ELF-1 (cell line): Measurements from ENCODE around the gene PMPCA.
"Not testable (repeated sequence)": the region's sequence is repeated elsewhere in the genome, so short reads cannot be mapped to it uniquely, and the experiment has no call there.

ENCODE experiments used
- DNase-seq: peaks from one replicate; pipeline ENCODE4 v3.0.0-alpha.2; 2016; ENCODE audit warnings: low read depth, low spot score

PMPCA gene

DNA sequence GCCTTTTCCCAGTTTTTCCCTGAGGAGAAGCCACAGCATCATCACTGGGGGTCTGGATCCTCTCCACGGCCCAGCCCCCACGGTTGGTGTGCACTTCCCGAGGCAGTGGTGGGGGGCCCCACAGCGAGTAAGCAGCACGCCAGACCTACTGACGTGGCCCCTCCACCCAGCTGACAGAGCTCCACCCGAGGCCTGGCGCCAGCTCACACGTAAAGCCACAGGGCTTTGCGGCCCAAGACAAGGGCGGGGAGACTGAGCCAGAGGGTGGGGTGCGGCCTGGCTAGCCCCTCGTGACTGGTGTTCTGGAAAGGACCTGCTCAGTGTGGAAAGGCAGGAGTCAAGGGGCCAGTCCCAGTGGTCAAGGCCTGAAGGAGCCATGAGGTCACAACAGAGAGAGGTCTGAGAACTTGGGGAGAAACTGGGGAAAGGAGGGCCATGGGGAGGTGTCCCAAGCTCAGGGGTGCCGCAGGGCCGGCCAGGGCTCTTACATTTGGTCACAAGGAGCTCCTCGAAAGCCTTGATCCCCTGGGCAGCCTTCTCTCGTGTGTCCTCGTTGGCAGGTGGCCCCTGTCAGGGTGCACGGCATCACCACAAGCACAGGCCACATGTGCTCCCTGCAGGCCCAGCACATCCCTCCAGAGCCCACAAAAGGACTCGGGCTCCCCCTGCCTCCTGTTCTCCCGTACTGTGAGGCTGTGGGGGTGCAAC lies 16.0 kb upstream of the PMPCA start:
- no peak for DNase-seq

DNA sequence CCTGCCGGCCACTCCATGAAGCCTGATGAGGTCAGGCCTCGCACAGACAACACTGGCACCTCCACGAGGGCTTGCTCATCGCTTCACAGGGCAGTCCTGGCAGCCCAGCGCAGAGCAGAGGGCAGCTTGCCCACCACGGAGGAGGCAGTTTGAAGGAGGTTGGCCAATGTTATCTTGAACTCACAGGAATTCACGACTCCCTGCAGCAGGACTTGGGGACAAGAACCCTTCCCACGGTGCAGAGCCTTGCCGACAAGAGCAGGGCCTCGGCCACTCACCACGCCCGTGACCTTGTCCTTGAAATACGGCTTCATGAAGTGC lies 15.5 kb upstream of the PMPCA start:
- no peak for DNase-seq

DNA sequence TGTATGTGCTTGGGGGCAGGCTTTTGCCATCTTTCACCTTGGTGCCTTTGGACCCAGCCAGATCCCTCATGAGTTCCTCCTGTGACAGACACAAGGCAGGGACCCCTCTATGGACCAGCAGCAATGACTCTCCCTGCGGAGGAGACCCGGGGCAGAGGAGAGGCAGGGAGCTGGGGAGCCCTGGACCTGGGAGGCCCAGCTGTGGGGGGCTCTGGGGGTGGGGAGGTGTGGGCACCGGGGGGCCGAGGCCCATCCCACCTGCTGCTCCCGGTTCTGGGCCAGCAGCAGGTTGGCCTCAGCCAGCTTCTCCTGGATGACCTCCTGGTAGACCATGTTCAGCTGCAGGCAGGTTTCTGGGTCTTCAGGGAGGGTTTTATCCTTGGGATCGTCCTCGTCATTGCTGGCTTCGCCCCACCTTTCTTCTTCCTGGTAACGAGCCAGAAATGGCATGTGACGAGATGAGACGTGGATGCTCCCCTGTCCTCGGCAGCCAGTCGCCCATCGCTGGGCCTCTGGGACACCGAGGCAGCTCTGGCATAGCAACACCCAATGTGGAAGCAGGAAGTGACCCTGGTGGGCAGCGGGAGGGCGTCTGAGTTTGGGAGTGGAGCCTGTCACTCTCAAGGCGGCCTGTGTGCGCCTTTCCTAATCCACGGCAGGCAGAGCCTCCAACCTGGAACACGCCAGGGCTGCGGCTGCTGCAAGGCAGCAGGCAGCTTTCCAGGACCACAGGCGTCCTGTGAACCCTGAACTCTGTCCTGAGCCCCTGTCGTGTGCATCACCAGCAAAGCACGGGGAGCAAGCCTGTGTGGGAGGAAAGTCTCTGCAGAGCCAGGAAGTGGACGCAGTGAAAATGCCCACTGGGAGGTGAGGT lies 14.9 kb upstream of the PMPCA start:
- DNase-seq: no peak

- no peak for DNase-seq
Measured at GRCh38 chr9:136396219-136396515, 14.3 kb upstream of the PMPCA start.

DNA sequence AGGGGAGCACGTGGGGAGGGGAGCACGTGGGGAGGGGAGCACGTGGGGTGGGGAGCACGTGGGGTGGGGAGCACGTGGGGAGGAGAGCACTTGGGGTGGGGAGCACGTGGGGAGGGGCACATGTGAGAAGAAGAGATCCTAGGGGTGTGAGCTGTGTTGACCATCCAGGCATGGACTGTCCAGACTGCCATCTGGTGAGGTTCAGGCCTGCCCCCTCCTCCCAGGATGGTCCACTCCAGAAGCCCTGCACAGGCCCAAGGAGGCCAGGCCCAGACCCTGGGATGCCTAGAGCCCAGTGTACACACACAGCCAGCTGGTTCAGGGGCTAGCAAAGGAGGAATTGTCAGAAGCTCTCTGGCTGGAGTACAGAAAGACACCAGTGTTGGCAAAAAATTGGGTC lies 12.8 kb upstream of the PMPCA start:
- no peak for DNase-seq

DNA sequence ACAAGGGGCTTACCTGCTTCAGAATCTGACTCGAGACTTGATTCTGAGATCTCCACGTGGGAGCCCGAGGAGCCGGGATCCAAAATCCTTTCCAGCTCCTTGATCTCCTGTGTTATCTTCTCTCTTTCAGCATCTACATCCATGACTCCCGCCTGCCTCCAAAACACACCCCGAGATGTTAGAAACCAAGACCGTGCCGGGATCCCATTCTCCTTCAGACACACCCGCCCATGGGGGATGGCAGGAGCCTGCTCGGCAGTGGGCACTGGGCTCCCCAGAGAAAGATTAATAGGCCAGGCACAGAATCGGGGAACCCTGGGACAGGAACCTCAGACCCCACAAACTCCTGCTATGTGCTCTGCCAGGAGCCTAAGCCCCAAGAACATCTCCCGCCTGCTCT lies 12.2 kb upstream of the PMPCA start:
- DNase-seq: no peak

GRCh38 chr9:136399176-136400037 lies 11.1 kb upstream of the PMPCA start:
- DNase-seq: peak; percentile 31

DNA sequence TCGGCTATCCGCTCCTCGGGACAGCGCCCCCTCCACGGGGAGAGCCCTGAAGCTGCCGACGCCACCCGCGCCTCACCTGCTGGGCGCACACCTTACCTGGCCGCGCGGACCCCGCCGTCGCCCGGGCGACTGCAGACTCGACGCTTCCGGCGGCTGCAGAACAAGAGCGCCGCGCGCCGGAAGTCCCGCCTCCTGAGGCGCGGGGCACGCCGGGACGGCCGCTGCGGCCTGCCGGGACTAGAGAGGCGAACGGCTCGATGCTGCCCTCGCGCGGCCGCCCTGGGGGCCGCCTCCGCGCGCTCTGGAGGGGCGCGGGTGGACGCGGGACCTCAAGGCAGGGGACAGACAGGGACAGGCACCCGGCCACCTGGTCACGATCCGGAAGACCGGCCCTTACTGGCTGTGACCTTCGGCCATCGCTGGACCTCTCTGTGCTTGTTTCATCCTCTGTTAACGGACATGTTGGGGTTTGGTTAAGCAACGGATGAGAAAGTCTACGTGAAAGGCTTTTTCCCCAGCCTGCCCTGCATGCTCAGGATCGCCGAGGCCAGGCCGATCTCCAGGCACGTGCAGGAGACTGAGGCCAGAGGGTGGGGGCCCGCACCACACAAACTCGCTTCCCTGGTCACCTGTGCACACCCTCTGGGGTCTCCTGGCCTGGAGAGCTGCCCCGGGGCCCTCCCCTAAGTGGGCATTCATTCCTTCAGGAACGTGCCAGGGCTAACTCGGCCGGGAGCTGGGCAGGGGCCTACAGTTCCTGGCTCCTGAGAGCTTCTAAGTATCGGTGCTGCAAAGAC lies 10.2 kb upstream of the PMPCA start, which contains the start of gene SNAPC4:
Gene SNAPC4, minus strand, starts transcription at position 133 of the 797 bp plus-strand sequence. CDS start 1,742 bp downstream, outside the sequence.
- DNase-seq: peak; percentile 94

DNA sequence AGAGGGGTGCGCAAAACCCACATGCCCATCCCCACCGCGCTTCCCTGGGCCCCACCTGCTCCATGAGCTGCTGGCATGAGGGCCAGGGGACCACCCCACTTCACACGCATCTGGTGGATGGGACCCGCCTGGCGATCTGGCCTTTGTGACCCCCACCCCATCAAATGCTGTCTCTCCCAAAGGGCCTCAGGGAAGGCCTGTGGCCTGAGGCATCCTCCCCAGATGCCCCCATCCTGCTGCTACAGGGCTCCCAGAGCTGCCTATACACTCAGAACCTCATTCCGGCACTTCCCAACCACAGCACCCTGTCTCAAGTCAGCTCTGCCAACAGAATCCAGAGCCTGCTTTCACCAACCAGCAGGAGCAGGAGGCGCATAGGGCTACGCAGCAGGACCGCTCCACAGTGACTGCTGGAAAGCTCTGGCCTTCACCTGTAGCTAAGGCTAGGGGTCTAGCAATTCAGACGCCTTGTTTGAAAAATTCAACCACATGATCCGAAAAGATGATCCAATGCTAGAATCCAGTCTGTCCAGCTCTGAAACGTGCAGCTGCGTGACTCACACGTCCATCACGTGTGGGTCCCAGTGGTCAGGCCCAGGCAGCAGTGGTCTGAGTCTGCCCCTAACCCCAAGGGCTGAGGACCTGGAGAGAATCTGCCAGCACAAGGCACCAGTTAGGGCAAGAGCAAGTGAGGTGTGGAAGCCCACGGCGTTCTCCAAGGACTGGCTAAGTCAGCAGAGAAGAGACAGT lies 9.1 kb upstream of the PMPCA start:
- DNase-seq: no peak

GRCh38 chr9:136402067-136402466 lies 8.4 kb upstream of the PMPCA start:
- peak; percentile 14 for DNase-seq

DNA sequence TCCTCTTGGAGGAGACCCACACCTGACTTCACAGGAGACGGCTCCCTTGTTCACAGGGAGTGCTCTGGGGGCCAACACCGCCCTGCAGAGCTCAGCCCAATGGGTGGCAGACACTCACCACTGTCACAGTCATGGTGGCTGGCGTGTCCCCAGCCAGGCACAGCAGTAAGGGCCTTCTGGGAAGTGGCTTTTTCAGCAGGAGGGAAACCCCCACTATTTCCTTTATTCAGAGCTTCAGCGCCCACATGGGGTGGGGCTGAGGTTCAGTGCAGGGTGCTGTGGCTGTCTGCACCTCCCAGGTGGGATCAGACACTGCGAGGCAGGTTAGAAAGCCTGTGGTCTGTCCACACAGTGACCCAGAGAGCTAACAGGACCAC lies 6.9 kb upstream of the PMPCA start:
- no peak for DNase-seq

DNA sequence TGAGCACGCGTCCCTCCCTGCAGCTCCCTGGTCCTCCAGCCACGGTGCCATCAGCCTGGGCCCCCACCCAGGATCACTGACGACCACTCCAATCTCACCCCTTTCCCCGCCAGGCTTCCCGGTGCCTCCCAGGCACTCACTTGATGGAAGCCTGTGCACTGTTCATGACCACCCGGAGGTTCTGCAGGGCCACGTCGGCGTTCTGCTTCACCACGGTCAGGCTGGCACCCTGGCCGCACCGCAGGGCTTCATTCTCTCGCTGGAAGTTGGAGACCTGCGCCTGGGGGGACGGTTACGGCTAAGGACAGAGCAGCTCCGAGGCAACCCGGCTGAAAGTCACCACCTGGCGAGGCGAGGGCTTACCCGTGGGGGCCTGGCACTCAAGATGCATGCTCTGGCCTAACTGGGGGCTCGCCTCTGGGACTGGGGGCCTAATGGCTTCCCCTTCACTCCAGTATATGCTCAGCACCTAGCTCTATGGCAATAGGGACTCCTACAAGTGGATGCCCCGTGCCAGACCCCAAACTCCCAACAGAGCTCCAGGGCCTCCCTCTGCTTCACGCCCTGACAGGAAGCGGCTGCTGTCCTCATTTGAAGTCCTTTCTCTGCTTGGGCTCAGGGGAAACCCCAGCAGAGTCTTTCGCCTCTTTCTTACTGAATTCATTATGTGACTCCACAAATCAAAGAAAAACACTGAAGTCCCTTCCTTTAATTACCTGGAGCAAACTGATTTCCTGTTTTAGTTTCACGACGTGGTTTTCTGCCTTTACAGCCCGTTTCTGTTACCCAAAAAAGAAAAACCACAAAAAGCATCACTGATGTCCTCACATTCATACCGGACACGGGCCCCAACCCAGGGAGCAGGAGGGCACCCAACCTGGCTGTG lies 6.3 kb upstream of the PMPCA start:
- DNase-seq: no peak

DNA sequence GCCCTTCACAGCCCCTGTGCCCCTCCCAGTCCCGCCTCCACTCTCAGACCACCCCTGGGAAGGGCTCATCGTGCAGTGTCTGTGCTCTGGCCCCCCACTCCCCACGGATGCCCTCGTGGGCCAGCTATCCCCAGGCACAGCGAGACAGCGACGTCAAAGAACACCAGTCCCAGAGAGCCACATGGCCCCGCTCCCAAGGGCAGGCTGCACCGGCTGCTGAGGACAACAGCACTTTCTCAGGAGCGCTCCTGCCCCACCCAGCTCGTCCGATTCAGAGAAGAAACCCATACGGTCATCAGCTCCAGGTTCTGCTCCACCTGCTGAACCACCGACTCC lies 5.7 kb upstream of the PMPCA start:
- no peak for DNase-seq

DNA sequence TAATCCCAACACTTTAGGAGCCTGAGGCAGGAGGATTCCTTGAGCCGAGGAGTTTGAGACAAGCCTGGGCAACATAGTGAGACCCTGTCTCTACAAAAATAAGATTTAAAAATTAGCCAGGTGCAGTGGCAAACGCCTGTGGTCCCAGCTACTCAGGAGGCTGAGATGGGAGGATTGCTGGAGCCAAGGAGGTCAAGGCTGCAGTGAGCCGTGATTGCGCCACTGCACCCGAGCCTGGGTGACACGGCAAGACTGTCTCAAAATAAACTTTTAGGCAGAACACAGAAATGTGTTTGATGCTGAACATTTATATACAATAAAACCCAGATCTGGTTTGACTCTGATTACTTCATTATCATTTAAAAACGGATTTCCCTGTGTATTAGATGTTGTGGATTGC lies 5.0 kb upstream of the PMPCA start:
- DNase-seq: no peak

DNA sequence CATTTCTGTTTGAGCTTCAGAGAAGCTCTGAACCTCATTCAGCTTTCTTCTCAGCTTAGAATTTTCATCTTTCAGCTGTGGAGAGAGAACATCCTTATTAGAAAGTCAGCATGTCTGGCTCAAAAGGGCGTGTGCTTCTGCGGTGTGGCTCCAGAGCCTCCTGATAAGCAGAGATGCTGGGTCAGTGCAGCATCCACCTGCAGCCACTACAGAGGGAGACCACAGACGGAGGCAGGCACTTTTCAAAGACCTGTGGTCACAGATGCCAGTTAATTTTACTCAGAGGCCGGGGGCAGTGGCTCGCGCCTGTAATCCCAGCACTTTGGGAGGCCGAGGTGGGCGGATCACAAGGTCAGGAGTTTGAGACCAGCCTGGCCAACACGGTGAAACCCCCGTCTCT lies 4.6 kb upstream of the PMPCA start:
- not testable (repeated sequence) for DNase-seq

DNA sequence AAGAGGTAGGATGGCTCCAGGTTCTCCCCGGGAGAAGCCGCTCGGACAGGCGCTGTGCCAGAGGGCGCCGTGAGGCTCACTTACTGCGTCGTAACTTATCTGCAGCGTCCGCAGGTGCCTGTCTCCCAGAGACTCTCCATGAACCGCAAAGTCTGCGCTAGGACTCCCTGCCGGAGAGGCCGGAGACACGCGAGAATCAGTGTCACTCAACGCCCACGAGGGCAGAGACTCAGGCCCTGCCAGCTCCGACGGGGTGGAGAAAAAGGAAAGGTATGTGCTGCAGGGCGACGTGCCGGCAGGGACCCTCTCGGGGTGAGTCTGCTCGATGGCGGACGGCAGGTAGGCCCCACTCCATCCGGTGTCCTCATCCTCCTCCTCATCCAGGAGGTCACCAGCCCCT lies 3.4 kb upstream of the PMPCA start:
- DNase-seq: not testable (repeated sequence)

GRCh38 chr9:136407911-136408310 lies 2.5 kb upstream of the PMPCA start:
- no peak for DNase-seq

- DNase-seq: peak; percentile 50
Measured at GRCh38 chr9:136409557-136410455, 652 bp upstream of the PMPCA start.

DNA sequence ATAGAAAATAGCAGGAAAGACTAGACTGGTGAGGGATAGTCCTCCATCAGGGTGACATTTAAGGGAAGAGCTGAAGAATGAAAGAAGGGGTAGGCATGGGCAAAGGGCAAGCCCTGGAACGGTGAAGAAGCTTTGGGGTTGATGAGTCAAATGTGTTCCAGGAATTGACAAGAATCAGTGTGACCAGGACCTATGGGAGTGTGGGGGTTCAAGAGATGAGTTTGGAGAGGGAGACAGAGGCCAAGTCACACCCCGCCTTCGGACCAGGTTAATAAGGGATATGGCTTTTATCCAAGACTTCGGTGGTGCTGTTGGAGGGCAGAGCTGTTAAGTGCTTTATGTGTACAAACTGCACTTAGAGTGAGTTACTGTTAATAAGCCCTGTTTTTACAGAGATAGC lies 920 bp downstream of the PMPCA start:
- DNase-seq: no peak
